TTC549 (cell line): ENCODE results near the gene WNT5B.

Experiments used
- FAIRE-seq: peaks from 2 replicates; lab custom pipeline; 2012; peaks lifted over from hg19 to GRCh38; lab: Jason Lieb, UNC

Gene WNT5B

DNA sequence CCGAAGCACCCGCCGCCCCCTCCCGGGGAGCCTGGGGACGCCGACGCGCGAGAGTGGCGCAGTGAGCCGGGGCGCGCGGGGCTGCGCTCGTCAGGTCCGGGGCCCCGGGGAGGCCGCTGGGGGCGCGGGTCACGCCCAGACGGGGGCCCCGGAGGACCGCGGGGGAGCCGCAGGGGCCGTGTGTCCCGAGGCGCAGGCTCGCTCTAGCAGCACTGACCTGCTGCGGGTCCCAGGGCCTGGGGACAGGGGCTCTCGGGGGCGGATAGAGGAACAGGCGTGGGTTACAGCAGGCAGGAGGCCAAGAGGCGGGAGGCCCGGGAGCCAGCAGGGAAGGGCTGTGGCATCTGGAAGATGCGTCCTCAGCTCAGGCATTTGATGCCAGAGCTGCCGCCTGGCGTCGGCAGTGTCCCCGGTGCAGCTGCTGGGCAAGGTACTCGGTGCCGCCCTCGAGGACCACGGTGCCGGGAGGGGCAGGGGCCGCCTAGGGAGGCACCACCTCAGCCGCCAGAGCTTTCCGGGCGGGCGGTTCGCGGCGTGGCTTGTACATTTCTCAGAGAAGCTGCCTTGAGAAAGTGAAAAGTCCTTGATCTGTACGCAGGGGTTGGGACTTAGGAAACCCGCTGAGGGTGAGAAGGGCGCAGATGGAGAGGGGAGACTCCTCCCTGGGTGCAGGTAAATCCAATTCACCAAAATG is 1.2 kb downstream of the WNT5B start:
- FAIRE-seq, result no peak

DNA sequence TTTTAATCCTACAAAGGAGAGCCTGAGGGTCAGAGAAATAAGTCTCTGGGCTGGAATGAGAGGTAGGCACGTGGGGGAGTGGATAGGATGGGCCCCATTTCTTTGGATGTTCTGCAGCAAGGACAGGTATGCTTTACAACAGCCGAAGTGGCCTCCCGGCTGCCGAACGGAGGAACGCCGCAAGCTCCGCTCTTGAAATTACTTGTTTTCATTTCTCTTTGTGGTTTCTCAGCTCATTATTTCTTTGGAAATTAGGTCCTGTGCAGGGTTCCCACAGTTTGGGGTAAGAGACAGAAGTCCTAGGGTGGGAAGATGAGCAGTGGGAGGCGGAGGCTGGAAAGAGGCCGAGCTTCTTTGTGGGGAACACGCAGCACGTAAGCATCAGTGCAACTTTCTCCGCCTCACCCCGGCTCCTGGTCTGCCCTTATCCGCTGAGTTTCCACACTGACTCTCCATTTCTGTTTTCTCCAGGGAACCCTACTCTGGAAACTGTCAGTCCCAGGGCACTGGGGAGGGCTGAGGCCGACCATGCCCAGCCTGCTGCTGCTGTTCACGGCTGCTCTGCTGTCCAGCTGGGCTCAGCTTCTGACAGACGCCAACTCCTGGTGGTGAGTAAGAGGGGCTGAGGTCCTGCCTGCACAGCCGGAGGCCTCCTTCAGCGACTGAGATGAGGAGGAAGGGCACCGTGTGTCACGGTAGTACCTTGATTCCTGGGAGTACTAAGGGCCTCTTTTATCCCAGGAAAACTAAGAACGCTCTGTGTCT is 2.0 kb downstream of the WNT5B start:
- no peak for FAIRE-seq

DNA sequence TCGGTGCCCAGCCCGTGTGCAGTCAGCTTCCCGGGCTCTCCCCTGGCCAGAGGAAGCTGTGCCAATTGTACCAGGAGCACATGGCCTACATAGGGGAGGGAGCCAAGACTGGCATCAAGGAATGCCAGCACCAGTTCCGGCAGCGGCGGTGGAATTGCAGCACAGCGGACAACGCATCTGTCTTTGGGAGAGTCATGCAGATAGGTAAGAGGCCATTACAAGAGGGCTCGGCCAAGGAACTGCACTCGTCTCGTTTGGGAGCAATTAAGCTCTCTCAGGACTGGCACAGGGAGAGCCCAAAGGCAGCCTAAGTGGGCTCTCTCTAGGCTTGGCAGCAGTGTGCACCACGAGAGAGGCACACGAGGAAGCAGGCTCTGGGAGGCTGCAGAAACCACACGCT is 3.7 kb downstream of the WNT5B start:
- no peak for FAIRE-seq

DNA sequence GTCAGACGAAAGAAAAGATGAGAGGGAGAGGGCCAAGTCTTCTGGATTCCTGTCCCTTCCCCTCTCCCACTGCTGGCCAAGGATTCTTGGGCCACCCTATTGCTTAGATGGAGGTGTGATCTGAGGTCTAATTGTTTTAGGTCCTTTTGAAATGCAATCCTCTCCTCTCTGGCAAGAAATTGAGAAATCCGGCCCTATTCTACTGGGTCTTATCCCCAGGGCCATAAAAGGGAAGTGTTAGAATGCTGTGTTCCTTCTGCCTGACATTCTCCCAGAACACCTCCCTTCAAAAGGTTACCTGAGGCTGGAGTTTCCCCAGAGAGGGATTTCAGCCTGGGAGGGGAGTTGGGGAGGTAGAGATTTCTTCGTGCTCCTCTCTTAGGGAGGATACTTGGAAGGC is 4.4 kb downstream of the WNT5B start:
- no peak for FAIRE-seq

GRCh38 chr12:1634149-1634548 is 5.1 kb downstream of the WNT5B start:
- FAIRE-seq, result no peak

- peak; percentile 19 for FAIRE-seq
These were observed 5.7 kb downstream of the WNT5B start for GRCh38 chr12:1634590-1635191.

GRCh38 chr12:1635301-1636095 is 6.5 kb downstream of the WNT5B start:
- FAIRE-seq, result no peak

- no peak for FAIRE-seq
These were observed 9.2 kb downstream of the WNT5B start for GRCh38 chr12:1638203-1638602.

- FAIRE-seq, result no peak
These were observed 10.5 kb downstream of the WNT5B start for GRCh38 chr12:1639538-1639937.

- no peak for FAIRE-seq
These were observed 11.6 kb downstream of the WNT5B start for GRCh38 chr12:1640328-1641234.

GRCh38 chr12:1642513-1642912 is 13.5 kb downstream of the WNT5B start:
- no peak for FAIRE-seq

- no peak for FAIRE-seq
These were observed 14.0 kb downstream of the WNT5B start for GRCh38 chr12:1643043-1643442.

DNA sequence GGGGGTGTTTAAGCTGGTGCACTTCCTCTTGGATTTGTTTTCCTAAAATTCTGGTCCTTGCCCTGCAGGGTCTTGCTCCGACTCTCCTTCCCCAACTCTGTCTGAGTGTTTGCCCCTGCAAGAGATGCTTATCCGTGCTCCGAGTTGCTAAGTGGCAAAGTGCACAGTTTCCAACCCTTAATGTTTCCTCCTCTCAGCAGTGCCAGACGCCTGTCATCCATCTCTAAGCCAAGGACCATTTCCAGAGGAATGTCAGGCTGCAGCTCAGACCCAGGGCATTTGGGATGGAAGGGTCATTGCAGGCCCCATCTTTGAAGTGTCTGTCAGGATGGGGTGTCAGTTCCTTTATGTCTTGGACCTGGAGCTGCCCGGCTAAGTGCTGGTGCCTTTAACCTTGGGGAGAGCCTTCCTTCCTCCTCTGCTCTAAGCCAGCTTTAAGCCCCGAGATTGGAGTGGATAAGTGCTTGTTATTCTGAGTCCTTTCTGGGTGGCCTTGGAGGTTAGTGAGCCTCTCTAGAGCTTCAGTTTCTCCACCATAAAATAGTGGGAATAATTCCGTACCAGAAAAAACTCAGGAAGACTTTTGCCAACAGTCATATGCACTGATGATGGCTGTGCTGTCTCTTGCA is 15.0 kb downstream of the WNT5B start:
- FAIRE-seq, result no peak

DNA sequence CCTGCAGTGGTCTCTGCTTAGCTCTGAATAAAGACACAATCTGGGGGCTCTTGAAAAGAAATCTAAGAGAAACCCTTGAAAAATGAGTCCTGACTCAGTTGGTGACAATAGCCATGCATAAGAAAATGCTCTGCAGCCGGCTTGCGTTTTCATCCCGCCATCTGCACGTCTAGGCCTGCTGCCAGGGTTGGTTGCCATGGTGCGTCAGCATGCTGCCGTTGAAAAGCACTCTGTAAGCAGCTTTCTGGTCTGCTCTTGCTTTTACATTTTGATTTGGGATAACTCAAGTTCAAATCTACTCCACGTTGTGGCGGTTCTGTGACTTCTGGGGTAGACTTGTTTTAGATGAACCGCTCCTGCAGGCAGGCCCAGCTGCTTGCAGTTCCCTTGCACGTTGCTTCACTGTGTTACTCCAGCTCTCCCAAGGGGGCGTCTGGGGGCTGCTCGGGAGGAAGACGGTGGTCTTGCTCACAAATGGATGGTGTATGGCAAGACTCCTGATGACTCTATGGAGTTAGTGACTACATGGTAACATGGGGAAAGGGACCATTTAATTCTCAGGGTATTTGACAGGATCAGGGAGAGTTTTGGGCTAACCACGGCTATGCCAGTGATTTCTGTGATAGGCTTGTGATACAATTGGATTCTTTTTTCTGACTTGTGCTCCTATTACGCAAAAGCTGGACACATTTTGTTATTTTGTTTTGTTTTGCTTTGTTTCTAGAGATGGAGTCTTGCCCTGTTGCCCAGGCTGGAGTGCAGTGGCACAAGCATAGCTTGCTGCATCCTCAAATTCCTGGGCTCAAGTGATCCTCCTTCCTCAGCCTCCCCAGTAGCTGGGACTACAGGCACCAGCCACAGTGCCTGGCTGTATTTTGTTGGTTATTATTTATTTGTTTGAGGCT is 15.8 kb downstream of the WNT5B start:
- no peak for FAIRE-seq

DNA sequence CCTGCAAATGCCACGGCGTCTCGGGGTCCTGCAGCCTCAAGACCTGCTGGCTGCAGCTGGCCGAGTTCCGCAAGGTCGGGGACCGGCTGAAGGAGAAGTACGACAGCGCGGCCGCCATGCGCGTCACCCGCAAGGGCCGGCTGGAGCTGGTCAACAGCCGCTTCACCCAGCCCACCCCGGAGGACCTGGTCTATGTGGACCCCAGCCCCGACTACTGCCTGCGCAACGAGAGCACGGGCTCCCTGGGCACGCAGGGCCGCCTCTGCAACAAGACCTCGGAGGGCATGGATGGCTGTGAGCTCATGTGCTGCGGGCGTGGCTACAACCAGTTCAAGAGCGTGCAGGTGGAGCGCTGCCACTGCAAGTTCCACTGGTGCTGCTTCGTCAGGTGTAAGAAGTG is 16.8 kb downstream of the WNT5B start:
- no peak for FAIRE-seq

DNA sequence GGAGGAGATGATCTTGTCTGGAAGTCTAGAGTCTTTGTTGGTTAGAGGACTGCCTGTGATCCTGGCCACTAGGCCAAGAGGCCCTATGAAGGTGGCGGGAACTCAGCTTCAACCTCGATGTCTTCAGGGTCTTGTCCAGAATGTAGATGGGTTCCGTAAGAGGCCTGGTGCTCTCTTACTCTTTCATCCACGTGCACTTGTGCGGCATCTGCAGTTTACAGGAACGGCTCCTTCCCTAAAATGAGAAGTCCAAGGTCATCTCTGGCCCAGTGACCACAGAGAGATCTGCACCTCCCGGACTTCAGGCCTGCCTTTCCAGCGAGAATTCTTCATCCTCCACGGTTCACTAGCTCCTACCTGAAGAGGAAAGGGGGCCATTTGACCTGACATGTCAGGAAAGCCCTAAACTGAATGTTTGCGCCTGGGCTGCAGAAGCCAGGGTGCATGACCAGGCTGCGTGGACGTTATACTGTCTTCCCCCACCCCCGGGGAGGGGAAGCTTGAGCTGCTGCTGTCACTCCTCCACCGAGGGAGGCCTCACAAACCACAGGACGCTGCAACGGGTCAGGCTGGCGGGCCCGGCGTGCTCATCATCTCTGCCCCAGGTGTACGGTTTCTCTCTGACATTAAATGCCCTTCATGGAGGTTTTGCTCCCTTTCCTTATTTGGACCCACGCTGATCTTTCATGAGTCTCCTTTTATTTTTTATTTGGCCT is 17.7 kb downstream of the WNT5B start:
- FAIRE-seq, result no peak

- no peak for FAIRE-seq
These were observed 18.2 kb downstream of the WNT5B start for GRCh38 chr12:1647285-1647669.

- no peak for FAIRE-seq
These were observed 21.4 kb downstream of the WNT5B start for GRCh38 chr12:1650260-1650977.

GRCh38 chr12:1650978-1651361 is 21.9 kb downstream of the WNT5B start:
- FAIRE-seq, result no peak
